ENCODE measurements around the gene ADPRHL1. TPM values are rescaled to one million over a fixed set of nuclear protein-coding genes. Genes with fewer than 3 reads are reported as not detected.

The ADPRHL1 gene
- total RNA-seq, result 1 to 10 TPM in 3 of 4 donors, under 1 TPM in 1; 0.72 to 2.7 (median 1.7) TPM

DNA sequence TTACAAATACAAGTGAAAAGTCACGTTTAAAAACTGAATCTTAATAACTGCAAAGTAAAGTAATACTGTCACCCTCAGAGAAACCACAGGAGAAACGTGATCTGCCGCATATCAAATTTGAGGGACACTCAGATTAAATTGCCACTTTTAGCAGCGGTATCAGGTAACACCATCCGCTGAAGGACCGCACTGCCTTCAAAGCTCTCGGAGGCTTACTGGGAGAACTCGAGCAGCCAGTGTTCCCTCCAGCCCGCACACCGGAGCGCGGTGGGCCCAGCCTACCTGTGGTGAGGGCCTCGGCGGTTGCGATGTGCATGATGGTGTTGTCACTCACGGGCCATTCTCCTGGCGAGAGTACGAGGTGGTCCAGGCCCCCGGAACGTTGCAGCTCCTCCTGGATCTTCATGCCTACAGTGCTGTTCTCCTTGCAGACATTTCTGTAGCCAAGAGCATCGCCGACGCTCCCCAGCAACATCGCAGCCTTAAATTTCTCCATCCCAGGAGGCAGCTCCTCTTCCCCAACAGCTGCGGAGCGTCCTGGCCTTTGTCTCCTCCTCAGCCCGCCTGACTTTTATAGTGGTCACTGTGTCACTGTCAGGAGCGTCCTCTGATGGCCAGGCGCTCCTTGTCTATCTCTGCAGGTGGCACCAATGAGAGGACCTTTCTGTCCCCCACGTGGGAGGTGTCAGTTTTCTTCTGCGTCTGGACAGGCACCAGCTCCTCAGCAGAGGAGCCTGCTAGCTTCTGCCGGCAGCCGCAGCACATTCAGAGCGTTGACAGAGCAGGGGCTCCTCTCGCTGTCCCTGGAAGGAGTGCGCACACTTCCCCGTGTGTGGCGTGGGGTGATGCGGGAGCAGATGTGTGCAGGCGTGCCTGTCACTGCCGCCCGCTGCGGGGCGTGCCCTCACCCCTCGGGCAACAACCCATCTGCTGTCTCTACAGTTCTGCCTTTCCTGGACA is at the start of gene ADPRHL1:
ADPRHL1 (minus strand) TSS at position 547 of the 960 bp plus-strand sequence; CDS start at position 496, 51 bp downstream.
- ATAC-seq (ENCODE audit: low FRiP score) (no peak), DNase-seq (ENCODE audit: low spot score) (no peak)
- TF ChIP-seq, protein P1, sequence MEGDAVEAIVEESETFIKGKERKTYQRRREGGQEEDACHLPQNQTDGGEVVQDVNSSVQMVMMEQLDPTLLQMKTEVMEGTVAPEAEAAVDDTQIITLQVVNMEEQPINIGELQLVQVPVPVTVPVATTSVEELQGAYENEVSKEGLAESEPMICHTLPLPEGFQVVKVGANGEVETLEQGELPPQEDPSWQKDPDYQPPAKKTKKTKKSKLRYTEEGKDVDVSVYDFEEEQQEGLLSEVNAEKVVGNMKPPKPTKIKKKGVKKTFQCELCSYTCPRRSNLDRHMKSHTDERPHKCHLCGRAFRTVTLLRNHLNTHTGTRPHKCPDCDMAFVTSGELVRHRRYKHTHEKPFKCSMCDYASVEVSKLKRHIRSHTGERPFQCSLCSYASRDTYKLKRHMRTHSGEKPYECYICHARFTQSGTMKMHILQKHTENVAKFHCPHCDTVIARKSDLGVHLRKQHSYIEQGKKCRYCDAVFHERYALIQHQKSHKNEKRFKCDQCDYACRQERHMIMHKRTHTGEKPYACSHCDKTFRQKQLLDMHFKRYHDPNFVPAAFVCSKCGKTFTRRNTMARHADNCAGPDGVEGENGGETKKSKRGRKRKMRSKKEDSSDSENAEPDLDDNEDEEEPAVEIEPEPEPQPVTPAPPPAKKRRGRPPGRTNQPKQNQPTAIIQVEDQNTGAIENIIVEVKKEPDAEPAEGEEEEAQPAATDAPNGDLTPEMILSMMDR (IDR thresholded peaks at IDR 0.05), result no peak

DNA sequence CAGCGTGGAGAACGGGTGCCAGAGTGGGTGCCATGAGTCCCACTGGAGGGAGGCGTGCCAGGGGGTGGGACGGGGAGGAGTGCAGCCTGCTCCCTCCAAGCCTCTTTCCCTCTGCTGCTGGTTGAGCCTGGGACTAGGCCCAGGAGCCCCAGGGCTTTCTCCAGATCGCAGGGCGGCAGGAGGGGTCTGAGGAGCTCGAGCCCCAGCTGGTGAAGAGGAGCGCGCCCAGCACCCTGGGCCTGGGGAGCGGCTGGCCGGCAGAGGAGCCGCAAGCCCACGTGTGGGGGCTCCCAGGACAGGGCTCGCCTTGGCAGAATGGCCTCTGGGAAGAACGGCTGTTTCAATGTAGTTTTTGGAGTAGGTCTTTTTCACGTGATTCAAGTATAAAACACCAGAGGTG is 49.4 kb upstream of the ADPRHL1 start:
- ATAC-seq (ENCODE audit: low FRiP score), result no peak
- DNase-seq (ENCODE audit: low spot score), result no peak
- TF ChIP-seq, protein P1 (IDR thresholded peaks at IDR 0.05), result no peak

DNA sequence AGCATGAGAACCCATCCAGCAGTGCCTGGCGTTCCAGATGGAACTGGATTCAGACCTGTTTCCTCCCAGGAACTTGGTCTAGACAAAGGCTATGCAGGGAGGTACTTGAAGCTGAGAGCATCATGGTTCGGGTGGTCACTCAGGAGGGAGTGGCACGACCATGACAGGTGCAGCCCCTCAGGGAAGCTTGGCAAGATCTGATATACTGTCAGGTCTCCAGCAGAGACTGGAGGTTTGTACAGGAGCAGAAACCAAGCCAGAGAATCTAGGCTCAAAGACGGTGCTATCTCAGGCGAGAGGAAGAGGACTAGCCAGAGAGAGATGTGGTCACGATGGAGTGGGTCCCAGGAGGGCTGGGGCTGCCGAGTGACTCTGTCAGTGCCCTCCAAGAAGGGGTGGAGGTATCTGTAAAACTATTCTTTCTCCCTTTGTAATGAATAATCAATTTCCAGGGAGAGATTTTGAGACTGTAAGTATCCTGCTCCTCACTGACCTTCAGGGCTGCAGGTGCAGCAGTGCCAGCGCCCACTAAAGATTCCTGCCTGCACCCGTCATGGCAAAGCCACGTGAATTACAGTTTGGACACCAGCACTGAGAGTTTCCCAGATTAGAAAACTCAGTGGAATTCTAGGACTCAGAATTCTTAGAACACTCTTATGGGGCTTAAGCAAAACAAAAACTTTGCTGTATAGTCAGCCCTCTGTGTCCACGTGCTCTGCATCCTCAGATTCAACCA is 47.4 kb upstream of the ADPRHL1 start:
- DNase-seq (ENCODE audit: low spot score), result no peak
- TF ChIP-seq, protein P1 (IDR thresholded peaks at IDR 0.05), result no peak
- no peak for ATAC-seq (ENCODE audit: low FRiP score)

DNA sequence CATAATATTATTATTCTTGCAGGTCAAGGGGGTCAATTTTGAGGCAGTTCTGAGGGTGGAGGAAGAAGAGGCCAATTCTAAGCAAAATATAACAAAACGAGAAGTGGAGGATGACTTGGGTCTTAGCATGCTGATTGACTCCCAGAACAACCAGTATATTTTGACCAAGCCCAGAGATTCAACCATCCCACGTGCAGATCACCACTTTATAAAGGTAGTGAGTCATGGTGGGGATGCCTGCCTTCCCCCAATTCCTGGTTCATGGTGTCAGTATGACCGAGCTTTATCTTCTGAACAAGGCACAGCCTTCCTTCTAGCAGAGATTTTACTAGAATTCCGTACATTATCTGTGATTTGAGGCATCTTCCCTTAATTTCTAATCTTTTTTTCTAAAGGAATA is 46.6 kb upstream of the ADPRHL1 start:
- ATAC-seq (ENCODE audit: low FRiP score), result no peak
- no peak for DNase-seq (ENCODE audit: low spot score)
- TF ChIP-seq, protein P1 (IDR thresholded peaks at IDR 0.05), result no peak

DNA sequence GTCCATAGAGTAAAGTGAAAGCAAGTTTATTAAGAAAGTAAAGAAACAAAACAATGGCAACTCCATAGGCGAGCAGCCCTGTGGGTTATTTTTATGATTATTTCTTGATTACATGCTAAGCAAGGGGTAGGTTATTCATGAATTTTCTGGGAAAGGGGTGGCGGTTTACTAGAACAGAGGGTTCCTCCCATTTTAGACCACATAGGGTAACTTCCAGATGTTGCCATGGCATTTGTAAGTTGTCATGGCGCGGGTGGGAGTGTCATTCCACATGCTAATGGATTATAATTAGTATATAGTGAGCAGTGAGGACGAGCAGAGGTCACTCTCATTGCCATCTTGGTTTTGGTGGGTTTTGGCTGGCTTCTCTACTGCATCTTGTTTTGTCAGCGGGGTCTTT is 45.6 kb upstream of the ADPRHL1 start:
- ATAC-seq (ENCODE audit: low FRiP score), result no peak
- no peak for DNase-seq (ENCODE audit: low spot score)
- TF ChIP-seq, protein P1 (IDR thresholded peaks at IDR 0.05), result no peak

DNA sequence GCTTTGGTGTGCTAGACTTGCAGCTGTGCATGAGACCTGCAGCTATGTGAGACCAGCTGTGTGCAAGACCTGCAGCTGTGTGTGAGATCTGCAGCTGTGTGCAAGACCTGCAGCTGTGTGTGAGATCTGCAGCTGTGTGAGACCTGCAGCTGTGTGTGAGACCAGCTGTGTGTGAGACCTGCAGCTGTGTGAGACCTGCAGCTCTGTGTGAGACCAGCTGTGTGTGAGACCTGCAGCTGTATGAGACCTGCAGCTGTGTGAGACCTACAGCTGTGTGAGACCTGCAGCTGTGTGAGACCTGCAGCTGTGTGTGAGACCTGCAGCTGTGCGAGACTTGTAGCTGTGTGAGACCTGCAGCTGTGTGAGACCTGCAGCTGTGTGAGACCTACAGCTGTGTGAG is 43.9 kb upstream of the ADPRHL1 start:
- ATAC-seq (ENCODE audit: low FRiP score) (no peak), DNase-seq (ENCODE audit: low spot score) (no peak)
- TF ChIP-seq, protein P1 (IDR thresholded peaks at IDR 0.05), result no peak
